Measurements from ENCODE around the gene CRYZL1. TPM values are rescaled to one million over a fixed set of nuclear protein-coding genes. Genes with fewer than 3 reads are reported as not detected.
A peak's percentile ranks its signal among the peaks of the same experiment; 100 is the strongest.

CRYZL1 gene
- polyA plus RNA-seq, 4 donors: 54.8 to 79.4 (median 60.6) TPM

- no peak for DNase-seq (ENCODE audit: low read depth in 4 of 4, low spot score in 2 of 4)
Observed at GRCh38 chr21:33567914-33568313, 73.6 kb downstream of the CRYZL1 start.

DNA sequence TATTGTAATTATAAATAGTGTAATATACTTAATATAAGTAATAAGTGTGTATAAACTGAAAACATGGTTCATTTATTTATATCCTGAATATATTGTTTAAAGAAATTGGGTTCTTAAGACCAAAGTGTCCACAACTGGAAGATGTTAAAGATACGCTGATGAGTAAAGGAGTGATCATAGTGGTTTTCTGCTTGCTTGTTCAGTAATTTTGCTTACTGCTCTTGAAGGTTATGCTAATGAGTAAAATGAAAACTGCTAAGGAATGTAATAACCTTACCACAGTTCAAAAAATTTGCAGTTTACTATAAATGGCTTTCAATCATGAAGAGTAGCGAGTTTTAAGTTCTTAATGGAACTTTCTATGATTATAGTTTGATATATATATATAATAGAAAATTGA is 75.0 kb downstream of the CRYZL1 start:
- DNase-seq (ENCODE audit: low read depth in 4 of 4, low spot score in 2 of 4): no peak

- no peak for DNase-seq (ENCODE audit: low read depth in 4 of 4, low spot score in 2 of 4)
Observed at GRCh38 chr21:33562389-33562788, 79.2 kb downstream of the CRYZL1 start.

DNA sequence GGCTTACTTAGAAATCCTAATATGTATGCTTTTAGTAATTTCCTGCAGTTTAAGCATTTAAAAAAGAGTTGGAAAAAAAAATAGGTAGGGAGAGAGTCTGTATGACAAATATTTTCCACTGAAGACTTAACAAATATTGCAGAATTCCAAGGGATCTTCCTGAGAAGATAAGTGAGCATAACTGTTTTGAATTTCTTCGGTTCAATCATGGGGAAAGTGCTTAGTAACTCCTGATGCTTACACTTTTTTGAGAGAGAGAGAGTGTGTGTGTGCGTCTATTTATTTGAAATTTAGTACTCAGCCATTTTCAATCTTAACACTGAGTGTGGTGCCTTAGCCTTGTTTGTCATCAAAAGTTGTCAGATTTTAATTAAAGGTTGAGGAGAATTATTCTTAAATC is 80.2 kb downstream of the CRYZL1 start:
- no peak for DNase-seq (ENCODE audit: low read depth in 4 of 4, low spot score in 2 of 4)

GRCh38 chr21:33560965-33561364 is 80.6 kb downstream of the CRYZL1 start:
- no peak for DNase-seq (ENCODE audit: low read depth in 4 of 4, low spot score in 2 of 4)

DNA sequence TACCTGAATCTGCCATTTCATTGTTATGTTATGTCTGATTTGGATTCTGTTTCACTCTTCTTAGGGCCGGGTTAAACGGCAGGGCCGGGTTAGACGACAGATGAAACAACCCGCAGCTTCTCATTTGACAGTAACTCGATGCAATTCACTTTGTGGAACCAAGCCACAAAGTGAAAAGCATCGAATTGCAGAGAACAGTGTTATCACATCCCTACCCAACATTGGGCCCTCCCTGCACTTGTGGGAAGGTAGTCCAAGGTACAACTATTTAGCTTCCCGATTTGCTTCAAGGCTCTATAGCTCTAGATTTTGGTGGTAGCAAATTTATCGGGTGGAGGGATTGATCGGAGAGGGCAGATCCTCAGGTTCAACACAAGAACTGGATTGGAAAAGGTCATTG is 81.7 kb downstream of the CRYZL1 start:
- no peak for DNase-seq (ENCODE audit: low read depth in 4 of 4, low spot score in 2 of 4)

DNA sequence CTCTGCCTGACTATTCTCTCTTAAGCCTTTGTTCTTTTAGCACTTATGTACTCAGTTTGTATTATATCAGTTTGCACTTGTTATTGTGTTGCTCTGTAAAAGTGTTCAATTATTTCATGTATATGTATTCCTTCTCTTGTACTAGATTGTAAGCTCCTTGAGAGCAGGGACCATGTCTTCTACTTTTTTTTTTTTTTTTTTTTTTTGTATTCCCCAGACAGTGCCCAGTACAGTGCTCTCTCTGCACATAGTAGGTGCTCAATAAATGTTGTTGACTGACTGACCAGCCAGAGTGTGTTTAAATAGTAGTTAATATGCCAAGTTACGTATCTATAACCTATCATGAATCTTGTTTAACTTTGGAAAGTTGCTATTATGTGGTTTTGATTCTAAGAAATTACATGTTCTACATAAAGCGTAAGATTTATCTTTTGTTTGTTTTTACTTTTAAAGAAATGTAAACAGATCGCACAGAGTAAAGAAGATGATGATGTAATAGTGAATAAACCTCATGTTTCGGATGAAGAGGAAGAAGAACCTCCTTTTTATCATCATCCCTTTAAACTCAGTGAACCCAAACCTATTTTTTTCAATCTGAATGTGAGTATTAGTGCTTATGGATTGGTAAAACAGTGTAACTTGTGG is 82.6 kb downstream of the CRYZL1 start:
- DNase-seq (ENCODE audit: low read depth in 4 of 4, low spot score in 2 of 4): no peak

GRCh38 chr21:33557447-33557846 is 84.1 kb downstream of the CRYZL1 start:
- DNase-seq (ENCODE audit: low read depth in 4 of 4, low spot score in 2 of 4): no peak

DNA sequence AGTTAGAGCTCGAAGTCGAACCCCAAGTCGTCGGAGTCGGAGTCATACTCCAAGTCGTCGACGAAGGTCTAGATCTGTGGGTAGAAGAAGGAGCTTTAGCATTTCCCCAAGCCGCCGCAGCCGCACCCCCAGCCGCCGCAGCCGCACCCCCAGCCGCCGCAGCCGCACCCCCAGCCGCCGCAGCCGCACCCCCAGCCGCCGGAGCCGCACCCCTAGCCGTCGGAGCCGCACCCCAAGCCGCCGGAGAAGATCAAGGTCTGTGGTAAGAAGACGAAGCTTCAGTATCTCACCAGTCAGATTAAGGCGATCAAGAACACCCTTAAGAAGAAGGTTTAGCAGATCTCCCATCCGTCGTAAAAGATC is 86.6 kb downstream of the CRYZL1 start:
- DNase-seq (ENCODE audit: low read depth in 4 of 4, low spot score in 2 of 4): no peak

- DNase-seq (ENCODE audit: low read depth in 4 of 4, low spot score in 2 of 4): no peak
Observed at GRCh38 chr21:33554236-33554981, 87.1 kb downstream of the CRYZL1 start.

- DNase-seq (ENCODE audit: low read depth in 4 of 4, low spot score in 2 of 4): no peak
Observed at GRCh38 chr21:33552999-33553598, 88.4 kb downstream of the CRYZL1 start.

DNA sequence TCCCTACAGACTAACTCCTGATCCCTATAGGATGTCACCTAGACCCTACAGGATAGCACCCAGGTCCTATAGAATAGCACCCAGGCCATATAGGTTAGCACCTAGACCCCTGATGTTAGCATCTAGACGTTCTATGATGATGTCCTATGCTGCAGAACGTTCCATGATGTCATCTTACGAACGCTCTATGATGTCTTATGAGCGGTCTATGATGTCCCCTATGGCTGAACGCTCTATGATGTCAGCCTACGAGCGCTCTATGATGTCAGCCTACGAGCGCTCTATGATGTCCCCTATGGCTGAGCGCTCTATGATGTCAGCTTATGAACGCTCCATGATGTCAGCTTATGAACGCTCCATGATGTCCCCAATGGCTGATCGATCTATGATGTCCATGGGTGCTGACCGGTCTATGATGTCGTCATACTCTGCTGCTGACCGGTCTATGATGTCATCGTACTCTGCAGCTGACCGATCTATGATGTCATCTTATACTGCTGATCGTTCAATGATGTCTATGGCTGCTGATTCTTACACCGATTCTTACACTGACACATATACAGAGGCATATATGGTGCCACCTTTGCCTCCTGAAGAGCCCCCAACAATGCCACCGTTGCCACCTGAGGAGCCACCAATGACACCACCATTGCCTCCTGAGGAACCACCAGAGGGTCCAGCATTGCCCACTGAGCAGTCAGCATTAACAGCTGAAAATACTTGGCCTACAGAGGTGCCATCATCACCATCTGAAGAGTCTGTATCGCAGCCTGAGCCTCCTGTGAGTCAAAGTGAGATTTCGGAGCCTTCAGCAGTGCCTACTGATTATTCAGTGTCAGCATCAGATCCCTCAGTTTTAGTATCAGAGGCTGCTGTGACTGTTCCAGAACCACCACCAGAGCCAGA is 89.2 kb downstream of the CRYZL1 start:
- DNase-seq (ENCODE audit: low read depth in 4 of 4, low spot score in 2 of 4): no peak

DNA sequence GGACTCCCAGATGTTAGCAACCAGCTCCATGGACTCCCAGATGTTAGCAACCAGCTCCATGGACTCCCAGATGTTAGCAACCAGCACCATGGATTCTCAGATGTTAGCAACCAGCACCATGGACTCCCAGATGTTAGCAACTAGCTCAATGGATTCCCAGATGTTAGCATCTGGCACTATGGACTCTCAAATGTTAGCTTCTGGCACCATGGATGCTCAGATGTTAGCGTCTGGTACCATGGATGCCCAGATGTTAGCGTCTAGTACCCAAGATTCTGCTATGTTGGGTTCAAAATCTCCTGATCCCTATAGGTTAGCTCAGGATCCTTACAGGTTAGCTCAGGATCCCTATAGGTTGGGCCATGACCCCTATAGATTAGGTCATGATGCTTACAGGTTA is 89.9 kb downstream of the CRYZL1 start:
- no peak for DNase-seq (ENCODE audit: low read depth in 4 of 4, low spot score in 2 of 4)

DNA sequence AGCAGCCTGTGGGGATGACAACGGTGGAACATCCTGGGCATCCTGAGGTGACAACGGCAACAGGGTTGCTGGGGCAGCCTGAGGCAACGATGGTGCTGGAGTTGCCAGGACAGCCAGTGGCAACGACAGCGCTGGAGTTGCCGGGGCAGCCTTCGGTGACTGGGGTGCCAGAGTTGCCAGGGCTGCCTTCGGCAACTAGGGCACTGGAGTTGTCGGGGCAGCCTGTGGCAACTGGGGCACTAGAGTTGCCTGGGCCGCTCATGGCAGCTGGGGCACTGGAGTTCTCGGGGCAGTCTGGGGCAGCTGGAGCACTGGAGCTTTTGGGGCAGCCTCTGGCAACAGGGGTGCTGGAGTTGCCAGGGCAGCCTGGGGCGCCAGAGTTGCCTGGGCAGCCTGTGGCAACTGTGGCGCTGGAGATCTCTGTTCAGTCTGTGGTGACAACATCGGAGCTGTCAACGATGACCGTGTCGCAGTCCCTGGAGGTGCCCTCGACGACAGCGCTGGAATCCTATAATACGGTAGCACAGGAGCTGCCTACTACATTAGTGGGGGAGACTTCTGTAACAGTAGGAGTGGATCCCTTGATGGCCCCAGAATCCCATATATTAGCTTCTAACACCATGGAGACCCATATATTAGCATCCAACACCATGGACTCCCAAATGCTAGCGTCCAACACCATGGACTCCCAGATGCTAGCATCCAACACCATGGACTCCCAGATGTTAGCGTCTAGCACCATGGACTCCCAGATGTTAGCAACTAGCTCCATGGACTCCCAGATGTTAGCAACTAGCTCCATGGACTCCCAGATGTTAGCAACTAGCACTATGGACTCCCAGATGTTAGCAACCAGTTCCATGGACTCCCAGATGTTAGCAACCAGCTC is 90.5 kb downstream of the CRYZL1 start:
- DNase-seq (ENCODE audit: low read depth in 4 of 4, low spot score in 2 of 4): no peak

DNA sequence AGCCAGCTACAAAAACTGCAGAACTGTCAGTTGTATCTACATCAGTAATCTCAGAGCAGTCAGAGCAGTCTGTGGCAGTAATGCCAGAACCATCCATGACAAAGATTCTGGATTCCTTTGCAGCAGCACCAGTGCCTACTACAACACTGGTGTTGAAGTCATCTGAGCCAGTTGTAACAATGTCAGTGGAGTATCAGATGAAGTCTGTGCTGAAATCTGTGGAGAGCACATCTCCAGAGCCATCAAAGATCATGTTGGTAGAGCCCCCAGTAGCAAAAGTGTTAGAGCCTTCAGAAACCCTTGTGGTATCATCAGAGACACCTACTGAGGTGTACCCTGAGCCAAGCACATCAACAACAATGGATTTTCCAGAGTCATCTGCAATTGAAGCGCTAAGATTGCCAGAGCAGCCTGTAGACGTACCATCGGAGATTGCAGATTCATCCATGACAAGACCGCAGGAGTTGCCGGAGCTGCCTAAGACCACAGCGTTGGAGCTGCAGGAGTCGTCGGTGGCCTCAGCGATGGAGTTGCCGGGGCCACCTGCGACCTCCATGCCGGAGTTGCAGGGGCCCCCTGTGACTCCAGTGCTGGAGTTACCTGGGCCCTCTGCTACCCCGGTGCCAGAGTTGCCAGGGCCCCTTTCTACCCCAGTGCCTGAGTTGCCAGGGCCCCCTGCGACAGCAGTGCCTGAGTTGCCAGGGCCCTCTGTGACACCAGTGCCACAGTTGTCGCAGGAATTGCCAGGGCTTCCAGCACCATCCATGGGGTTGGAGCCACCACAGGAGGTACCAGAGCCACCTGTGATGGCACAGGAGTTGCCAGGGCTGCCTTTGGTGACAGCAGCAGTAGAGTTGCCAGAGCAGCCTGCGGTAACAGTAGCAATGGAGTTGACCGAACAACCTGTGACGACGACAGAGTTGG is 91.4 kb downstream of the CRYZL1 start:
- DNase-seq (ENCODE audit: low read depth in 4 of 4, low spot score in 2 of 4): no peak

GRCh38 chr21:33546086-33546485 is 95.5 kb downstream of the CRYZL1 start:
- no peak for DNase-seq (ENCODE audit: low read depth in 4 of 4, low spot score in 2 of 4)

DNA sequence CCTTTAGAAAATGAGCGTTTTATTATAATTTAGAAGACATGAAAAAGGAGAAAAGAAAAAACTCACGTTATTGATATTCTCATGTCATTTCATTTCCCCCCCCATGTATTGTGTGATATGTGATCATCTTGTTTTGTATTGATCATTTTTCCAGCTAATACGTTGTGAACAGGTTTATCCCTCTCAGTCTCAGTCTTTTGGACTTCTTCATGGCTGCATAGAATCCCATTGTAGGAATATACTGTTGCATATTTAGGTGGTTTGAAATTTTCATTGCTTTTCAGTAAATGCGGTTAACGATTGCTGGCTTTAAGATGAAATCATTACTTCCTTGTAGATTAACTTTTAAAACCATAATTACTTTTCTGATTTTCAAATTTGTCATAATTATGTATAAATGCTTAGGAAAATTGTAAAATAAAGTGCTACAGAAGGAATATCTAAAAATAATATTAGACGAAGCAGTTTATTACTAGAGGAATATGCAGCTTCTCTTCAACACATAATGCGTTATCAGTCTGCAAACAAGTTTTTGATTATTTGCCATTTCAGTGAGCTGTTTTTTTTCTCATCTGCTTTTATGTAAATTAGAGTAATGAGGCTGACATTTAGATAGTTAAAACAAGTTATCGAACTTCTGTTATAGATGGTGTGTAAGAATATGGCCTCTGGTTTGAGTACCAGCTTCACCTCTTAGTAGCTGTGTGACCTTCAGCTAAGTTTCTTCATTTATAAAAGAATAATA is 96.9 kb downstream of the CRYZL1 start:
- no peak for DNase-seq (ENCODE audit: low read depth in 4 of 4, low spot score in 2 of 4)

DNA sequence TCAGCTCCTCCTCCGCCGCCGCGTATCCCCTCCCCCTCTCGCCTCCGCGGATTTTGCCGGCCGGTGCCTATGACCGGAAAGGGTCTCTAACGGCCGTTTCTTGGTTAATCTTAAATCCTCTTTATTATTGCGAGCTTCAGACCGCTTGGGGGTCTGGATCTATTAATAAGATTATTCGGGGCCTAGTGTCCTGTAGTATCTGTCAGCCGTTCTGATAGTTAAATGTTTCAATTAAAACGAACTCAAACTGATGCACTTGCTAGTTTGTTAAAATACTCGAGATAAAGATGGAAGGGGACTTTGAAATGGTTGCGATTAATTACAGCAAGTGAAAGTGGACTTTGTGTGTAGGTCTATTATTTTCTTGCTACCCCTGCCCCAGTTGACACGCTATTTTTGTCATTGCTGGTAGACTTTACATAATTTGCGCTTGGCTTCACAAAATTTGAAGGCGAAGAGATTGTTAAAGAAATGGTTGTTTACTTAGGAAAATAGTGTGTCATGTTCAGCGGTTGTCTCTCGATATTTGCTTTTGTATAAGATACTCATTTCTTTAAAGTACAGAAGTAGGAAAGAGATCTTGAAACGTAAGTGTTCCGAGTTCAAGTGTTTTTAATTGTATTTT is 97.9 kb downstream of the CRYZL1 start:
- peak in 1 of 4 donors; percentile 64 for DNase-seq (ENCODE audit: low read depth in 4 of 4, low spot score in 2 of 4)

Measured in left renal cortex interstitium (tissue), 4 donors.